IPS-18a (cell line): ENCODE measurements around the gene TBC1D7.

Experiments used
- H3K27ac ChIP-seq: one replicate; pipeline ENCODE4 v1.5.1; 2013; ENCODE audit warnings: low read length
- H3K27me3 ChIP-seq: one replicate; pipeline ENCODE4 v1.6.1; 2013; ENCODE audit warnings: mild to moderate bottlenecking, low read length; ENCODE audit not compliant: control insufficient read depth, insufficient read depth
- H3K36me3 ChIP-seq: one replicate; pipeline ENCODE4 v1.6.1; 2013; ENCODE audit warnings: low read depth, low read length; ENCODE audit not compliant: control insufficient read depth
- H3K4me1 ChIP-seq: one replicate; pipeline ENCODE4 v1.6.1; 2013; ENCODE audit warnings: low read depth, low read length; ENCODE audit not compliant: control insufficient read depth
- H3K4me3 ChIP-seq: one replicate; pipeline ENCODE4 v1.5.1; 2013; ENCODE audit warnings: low read length
- H3K9ac ChIP-seq: one replicate; pipeline ENCODE4 v1.6.1; 2013; ENCODE audit warnings: mild to moderate bottlenecking, low read length, moderate library complexity
- H3K9me3 ChIP-seq: one replicate; pipeline ENCODE4 v1.6.1; 2013; ENCODE audit warnings: low read depth, low read length; ENCODE audit not compliant: control insufficient read depth

Gene TBC1D7

DNA sequence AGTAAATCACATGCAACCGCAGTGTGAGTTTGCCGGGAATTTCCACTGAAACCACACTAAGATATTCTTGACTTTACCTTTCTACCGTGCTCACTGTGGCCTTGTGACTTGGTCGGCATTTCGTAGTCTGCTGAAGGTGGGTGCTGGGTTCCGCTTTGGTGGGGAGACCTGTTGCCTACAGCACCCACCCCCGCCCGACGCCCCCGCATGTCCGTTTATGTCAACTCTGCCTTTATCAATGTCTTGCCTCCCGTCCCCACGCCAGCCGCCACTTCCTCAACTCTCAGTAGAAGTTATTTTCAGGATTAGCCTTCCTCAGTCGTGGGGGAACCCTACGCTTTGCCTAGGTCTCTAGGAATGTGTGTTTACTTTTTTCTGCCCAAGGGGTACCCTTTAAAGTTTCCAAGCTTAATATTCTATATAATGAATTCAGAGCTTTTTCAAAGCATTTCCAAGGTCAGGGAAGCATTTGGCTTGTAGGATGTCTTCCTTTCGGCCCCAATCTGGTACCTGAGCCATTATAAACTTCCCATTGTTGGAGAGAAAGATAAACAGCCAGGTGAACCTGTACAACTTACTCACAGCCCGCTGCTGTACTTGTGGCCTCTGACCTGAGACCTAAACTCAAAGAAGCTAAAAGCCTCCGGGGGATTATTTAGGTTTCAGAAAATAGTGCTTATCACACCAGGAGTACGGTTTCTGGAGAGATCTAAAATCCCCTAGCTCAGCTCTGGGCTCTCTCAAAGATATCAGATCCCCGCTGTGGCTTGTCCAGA, 54.2 kb downstream of the TBC1D7 start:
- Histone ChIP-seq H3K27me3 (no peaks in the 10 kb centered on the region), H3K9ac (no peak overlapping the region), H3K9me3 (no peaks in the 10 kb centered on the region), H3K36me3 (no peaks in the 10 kb centered on the region), H3K4me1 (no peaks in the 10 kb centered on the region), H3K27ac (no peak overlapping the region), H3K4me3 (no peak overlapping the region)

DNA sequence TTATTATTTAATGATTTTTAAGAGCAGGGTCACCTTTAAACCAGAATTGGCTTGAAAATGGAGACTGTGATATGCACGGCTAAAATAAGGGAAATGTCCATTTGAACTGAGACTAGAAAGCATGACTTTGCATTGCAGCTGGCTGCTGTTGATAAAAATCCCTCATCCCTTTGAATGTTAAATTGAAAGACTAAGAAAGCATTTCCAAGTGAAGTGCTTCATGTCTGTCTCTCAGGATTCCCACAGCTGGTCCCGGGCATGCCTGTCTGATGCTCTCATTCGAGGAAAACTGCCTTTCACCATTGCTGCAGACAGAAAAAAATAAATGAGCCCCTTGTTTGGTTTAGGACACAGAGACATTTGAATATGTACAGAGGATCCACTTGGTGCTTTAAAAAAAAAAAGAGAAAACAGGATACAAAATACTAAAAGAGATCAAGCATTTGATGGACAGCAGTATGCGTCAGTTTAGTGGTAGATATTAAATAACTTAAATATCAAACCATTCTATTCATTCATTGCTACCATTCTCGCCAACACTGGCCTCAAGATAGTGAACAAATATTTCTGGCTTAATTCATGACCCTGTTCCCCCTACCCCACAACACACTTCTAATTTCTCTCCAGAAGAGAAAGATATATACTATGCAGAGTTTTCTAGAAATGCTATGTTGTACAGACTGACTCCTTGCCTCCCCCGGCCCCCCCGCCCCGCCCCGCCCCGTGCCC, 55.0 kb downstream of the TBC1D7 start:
- no peaks in the 10 kb centered on the region for H3K9me3 ChIP-seq
- no peak overlapping the region for H3K9ac ChIP-seq
- H3K4me1 ChIP-seq, result no peaks in the 10 kb centered on the region
- no peaks in the 10 kb centered on the region for H3K27me3 ChIP-seq
- H3K36me3 ChIP-seq, result no peaks in the 10 kb centered on the region
- H3K4me3 ChIP-seq, result no peak overlapping the region
- H3K27ac ChIP-seq, result no peak overlapping the region

DNA sequence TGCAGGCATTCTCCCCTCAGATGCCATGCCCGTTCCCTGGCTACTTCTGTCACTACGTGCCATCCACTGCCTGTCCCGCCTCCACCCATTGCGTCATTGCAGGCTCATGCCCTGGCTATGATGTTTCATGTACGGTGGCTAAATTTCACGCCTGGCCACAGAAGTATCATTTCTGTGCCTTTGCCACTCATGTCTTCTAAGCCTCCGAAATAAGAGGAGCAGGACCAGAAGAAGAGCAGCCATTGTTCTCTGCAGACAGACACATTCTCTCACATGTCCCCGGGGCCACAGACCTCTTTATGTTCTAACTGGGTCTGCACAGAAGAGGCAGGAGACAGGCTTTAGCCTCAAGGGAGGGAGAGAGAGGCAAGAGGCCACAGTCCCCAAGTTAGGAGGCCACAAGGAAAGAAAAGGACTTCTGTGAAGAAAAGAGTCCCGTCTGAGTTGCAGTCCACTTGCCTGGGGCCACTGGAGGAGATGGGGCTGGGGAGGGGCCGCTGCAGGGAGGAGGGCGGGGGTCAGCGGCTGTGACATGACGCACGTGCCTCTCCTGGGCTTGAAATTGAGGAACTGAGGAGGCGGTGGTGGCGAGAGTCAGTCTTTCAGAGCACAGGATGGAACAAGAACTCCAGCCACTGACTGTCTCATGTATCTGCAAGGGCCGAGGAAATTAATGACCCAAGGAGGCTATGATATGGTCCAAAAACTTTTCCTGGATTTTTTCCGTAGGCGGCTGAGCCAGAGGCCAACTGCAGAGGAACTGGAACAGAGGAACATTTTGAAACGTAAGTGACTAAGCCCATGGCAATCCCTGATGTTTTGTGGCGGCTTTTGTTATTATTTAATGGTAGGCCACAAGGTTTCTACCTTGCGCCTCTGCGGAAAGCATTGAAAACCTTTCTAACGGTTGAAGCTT, 55.9 kb downstream of the TBC1D7 start:
- Histone ChIP-seq H3K36me3 (no peaks in the 10 kb centered on the region), H3K27me3 (no peaks in the 10 kb centered on the region), H3K4me3 (no peak overlapping the region), H3K27ac (no peak overlapping the region), H3K4me1 (no peaks in the 10 kb centered on the region), H3K9me3 (no peaks in the 10 kb centered on the region), H3K9ac (no peak overlapping the region)

DNA sequence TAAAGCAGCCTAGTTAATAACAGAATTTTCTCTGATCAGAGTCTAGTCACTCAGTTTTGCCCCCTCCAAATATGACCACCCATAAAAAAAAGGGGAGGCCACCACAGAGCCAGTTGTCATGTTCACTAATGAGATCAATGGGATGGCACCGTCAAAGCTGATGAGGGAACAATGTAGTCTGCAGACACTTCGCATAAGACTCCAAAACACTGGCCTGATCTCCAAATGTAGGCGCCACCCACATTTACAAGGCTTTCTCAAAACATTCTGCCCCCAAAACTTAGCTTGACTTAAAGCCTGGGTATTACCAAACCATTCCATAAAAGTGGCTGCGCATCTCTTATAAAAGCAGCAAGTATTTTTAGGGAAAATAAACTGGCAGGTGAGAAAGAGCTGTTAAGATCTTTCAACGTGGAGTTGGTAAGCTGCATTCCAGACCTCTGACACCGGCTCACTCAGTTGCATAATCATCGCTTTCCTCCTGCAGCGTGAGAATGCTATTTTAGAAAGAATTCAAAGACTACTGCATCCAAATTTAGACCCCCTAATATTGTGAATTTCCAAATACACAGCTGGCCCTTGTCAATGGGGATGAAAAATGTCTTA, 59.3 kb downstream of the TBC1D7 start:
- H3K4me3 ChIP-seq, result no peak overlapping the region
- no peaks in the 10 kb centered on the region for H3K9me3 ChIP-seq
- no peaks in the 10 kb centered on the region for H3K27me3 ChIP-seq
- H3K4me1 ChIP-seq, result no peaks in the 10 kb centered on the region
- H3K36me3 ChIP-seq, result no peaks in the 10 kb centered on the region
- no peak overlapping the region for H3K9ac ChIP-seq
- no peak overlapping the region for H3K27ac ChIP-seq

DNA sequence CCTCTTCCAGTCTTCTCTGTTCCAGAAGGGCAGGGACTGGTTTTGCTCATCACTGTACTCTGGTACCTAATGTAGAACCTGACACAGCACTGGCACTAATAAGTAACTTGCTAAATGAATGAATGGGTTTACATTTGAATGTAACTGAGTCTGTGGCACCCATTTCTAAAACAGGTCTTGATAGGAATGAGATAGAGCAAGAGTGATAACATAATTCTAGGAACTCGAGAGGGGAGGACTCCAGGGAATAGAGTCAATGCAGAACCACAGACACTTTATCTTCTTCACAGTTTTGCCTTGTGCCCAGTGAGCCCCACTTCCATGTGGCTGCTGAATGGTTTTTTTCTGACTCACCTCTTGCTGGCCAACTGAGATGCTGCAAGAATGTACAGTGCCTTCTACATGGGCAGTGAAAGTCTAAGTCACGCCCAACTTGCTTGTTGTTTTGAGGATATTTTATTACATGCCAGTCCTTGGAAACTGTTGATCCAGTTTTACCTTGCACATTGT, 61.1 kb downstream of the TBC1D7 start:
- no peak overlapping the region for H3K27ac ChIP-seq
- H3K9me3 ChIP-seq, result no peaks in the 10 kb centered on the region
- no peaks in the 10 kb centered on the region for H3K4me1 ChIP-seq
- no peak overlapping the region for H3K4me3 ChIP-seq
- H3K27me3 ChIP-seq, result no peaks in the 10 kb centered on the region
- no peaks in the 10 kb centered on the region for H3K36me3 ChIP-seq
- no peak overlapping the region for H3K9ac ChIP-seq

DNA sequence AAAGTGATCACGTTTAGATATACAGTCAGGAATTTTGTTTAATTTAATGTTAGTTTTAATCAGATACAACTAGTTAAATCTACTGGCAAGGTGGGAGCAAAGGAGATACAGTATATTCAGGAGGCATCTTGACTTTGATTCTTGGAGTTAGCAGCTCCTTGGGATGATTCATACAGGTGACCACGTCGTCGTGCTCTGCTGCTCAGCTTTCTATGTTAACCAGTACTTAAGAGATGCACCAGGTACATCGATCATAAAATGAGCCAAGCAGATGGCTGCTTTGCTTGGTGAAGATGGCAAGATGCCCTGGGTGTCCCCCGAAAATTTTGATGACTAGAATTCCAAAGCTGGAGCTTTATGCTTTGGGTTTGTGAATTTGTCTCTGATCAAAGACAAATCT, 64.7 kb downstream of the TBC1D7 start:
- H3K4me1 ChIP-seq, result no peaks in the 10 kb centered on the region

DNA sequence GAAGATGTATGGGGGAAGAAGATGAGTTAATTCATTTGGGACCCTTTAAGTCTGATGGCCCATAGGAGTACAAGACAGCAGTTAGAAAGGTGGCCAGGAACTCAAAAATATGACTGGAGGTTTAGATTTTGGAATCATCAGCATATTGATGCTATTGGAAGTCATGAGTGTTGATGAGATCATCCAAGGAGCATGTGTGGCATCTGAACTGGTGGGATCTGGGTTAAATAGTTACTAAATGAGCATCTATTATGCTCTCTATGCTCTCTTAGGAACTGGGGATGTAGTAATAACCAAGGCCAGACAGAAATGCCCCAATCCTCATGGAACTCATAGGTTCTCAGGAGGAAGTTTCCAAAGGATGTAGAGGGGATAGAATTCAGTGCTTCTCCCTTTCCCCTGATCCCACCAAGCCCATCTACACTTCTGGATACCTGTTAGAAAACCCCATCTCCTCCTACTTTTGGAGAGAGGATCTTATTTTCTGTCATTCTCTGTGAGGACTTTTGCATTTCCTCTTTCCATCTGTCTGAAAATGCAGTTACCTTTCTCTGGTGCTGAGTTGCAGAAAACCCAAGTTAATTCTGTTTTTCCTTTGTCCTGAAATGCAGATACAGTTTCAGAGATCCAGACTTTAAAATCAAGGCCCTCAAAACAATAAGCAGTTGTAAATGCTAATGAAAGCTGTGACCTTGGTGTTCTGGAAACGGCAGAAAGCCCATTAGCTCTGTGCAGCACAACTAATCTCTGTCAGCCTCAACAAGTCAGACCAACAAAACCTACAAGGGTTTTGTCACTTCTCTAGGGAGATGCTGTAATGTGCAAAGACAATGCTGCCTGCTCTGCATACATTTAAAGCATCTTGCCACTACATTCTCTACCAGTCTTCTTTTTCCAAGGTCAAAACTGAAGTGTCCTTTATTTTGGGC, 65.8 kb downstream of the TBC1D7 start:
- H3K27ac ChIP-seq, result no peak overlapping the region

More for the DNA sequence above, 64.7 kb downstream of the TBC1D7 start:
- H3K27me3 ChIP-seq, result no peaks in the 10 kb centered on the region
- H3K9ac ChIP-seq, result no peak overlapping the region
- H3K27ac ChIP-seq, result no peak overlapping the region
- no peaks in the 10 kb centered on the region for H3K9me3 ChIP-seq
- no peaks in the 10 kb centered on the region for H3K36me3 ChIP-seq
- no peak overlapping the region for H3K4me3 ChIP-seq

DNA sequence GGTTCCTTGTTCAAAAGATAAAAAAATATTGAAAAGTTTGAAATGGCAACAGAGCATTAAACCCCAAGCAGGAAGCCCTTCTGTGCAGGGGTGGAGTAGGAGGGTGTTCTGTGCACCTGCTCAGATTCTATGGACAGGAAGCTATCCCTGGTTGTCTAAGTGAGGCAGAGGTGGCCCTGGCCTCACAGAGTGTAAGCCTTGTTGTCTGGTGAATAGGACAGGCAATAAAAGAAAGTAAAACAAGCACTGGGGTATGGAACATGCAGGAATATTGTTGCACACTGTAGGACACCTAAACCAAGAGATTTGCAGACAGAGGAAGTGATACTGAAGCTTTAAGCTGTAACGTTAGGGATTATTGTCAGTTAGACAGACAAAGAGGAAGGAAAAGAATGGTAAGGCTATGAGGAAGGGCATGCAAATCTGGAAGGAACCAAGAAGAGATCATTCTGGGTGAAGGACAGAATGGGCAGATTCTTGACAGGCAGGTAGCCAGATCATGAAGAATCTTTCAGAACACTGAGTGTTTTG, 66.8 kb downstream of the TBC1D7 start:
- Histone ChIP-seq H3K36me3 (no peaks in the 10 kb centered on the region), H3K27ac (no peak overlapping the region), H3K9me3 (no peaks in the 10 kb centered on the region), H3K27me3 (no peaks in the 10 kb centered on the region), H3K9ac (no peak overlapping the region), H3K4me1 (no peaks in the 10 kb centered on the region), H3K4me3 (no peak overlapping the region)

More for the DNA sequence above, 65.8 kb downstream of the TBC1D7 start:
- Histone ChIP-seq H3K4me1 (no peaks in the 10 kb centered on the region), H3K4me3 (no peak overlapping the region), H3K9me3 (no peaks in the 10 kb centered on the region), H3K27me3 (no peaks in the 10 kb centered on the region), H3K36me3 (no peaks in the 10 kb centered on the region), H3K9ac (no peak overlapping the region)

DNA sequence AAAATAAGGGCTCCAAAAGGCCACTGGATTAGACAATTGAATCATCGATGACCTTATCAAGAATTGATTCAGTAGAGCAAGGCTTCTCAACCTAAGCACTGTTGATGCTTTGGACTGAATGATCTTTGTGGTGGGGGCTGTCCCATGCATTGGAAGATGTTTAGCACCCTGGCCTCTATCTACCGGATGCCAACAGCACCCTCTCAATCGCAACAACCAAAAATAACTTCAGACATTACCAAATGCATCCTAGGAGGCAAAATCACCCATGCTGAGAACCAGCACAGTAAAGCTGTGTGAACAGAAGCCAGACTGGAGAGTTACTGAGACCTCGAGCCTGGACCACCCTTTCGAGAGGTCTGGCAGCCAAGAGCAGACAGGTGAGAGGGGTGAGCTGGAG, 67.5 kb downstream of the TBC1D7 start:
- no peaks in the 10 kb centered on the region for H3K36me3 ChIP-seq
- H3K4me3 ChIP-seq, result no peak overlapping the region
- no peaks in the 10 kb centered on the region for H3K27me3 ChIP-seq
- no peak overlapping the region for H3K27ac ChIP-seq
- H3K9ac ChIP-seq, result no peak overlapping the region
- H3K9me3 ChIP-seq, result peaks cover 3% of the 10 kb centered on the region
- no peaks in the 10 kb centered on the region for H3K4me1 ChIP-seq

DNA sequence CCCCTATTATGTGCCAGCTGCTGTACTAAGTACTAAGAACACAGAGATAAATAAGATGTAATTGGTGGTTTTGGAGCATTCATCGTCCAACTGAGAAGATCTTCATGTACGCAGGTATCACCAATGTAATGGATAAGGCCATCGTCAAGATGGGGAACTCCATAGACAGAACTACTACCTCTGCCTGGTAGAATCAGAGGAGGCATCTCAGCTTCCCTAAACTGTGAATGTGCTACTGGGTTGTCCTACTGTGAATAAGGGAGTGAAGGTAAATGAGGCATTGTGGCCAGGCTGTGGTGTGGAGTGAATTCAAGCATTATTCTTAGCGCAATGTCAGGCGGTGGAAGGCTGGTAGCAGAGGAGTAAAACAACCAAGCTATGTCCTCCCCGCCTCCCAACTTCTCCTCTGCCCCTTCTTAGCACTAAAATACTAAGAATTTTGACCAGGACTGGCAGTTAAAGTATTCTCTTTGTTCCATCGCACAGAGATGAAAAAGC, 68.2 kb downstream of the TBC1D7 start:
- no peak overlapping the region for H3K27ac ChIP-seq
- H3K4me1 ChIP-seq, result no peaks in the 10 kb centered on the region
- peaks cover 7% of the 10 kb centered on the region for H3K9me3 ChIP-seq
- H3K9ac ChIP-seq, result no peak overlapping the region
- no peak overlapping the region for H3K4me3 ChIP-seq
- H3K36me3 ChIP-seq, result no peaks in the 10 kb centered on the region
- H3K27me3 ChIP-seq, result no peaks in the 10 kb centered on the region
